Osteoblast (primary cell): ENCODE measurements around the gene ZNF165. TPM values are rescaled to one million over a fixed set of nuclear protein-coding genes. Genes with fewer than 3 reads are reported as not detected.
"Not testable (repeated sequence)": the region's sequence is repeated elsewhere in the genome, so short reads cannot be mapped to it uniquely, and the experiment has no call there.

Source experiments
- DNase-seq: peaks from one replicate; pipeline ENCODE4 v3.0.0; 2011; ENCODE audit warnings: low spot score, mixed read lengths; ENCODE audit not compliant: insufficient read length; ENCODE audit errors: missing footprints
- H2AFZ ChIP-seq: 2 replicates; pipeline ENCODE4 v1.6.0; 2011; ENCODE audit warnings: mild to moderate bottlenecking, low read length
- H3K27ac ChIP-seq: 2 replicates; pipeline ENCODE4 v1.5.1; 2011; ENCODE audit warnings: mild to moderate bottlenecking, low read depth, low read length, moderate library complexity
- H3K27me3 ChIP-seq: 2 replicates; pipeline ENCODE4 v1.6.0; 2012; ENCODE audit warnings: mild to moderate bottlenecking, control low read depth, inconsistent platforms, low read length, moderate library complexity; ENCODE audit not compliant: insufficient read depth
- H3K36me3 ChIP-seq: 2 replicates; pipeline ENCODE4 v1.5.1; 2011; ENCODE audit warnings: mild to moderate bottlenecking, low read length, control low read depth, moderate library complexity; ENCODE audit not compliant: insufficient read depth
- H3K4me1 ChIP-seq: 2 replicates; pipeline ENCODE4 v1.5.1; 2011; ENCODE audit warnings: mild to moderate bottlenecking, low read length, control low read depth, moderate library complexity; ENCODE audit not compliant: insufficient read depth
- H3K4me2 ChIP-seq: 2 replicates; pipeline ENCODE4 v1.6.0; 2011; ENCODE audit warnings: mild to moderate bottlenecking, low read length; ENCODE audit not compliant: insufficient read depth
- H3K4me3 ChIP-seq: fragments of 200-600 bp; sonication (generic); 3 replicates; pipeline ENCODE4 v1.5.1; 2012; ENCODE audit warnings: mild to moderate bottlenecking, low read length, inconsistent platforms; ENCODE audit not compliant: insufficient read depth
- H3K79me2 ChIP-seq: 2 replicates; pipeline ENCODE4 v1.6.0; 2012; ENCODE audit warnings: mild to moderate bottlenecking, low read length, control low read depth, inconsistent platforms; ENCODE audit not compliant: insufficient read depth
- H3K9me3 ChIP-seq: 2 replicates; pipeline ENCODE4 v1.5.1; 2011; ENCODE audit warnings: low read depth, low read length, control low read depth
- H4K20me1 ChIP-seq: 2 replicates; pipeline ENCODE4 v1.6.0; 2012; ENCODE audit warnings: mild to moderate bottlenecking, low read length, control low read depth; ENCODE audit not compliant: insufficient read depth
- total RNA-seq: library from RNA; depleted of rRNA; stranded (reverse); fragments of >200 nt; gene quantifications from 2 replicates; pipeline ENCODE4 v1.2.3, GENCODE V29; 2012
- TF ChIP-seq, protein P1 (sequence below): IDR thresholded peaks from 2 replicates; pipeline ENCODE4 v1.5.1; 2011; ENCODE audit warnings: mild to moderate bottlenecking, low read depth, low read length, moderate library complexity; ENCODE audit errors: extremely low read depth

Gene ZNF165
- total RNA-seq, 1 donor: 0.36 TPM

DNA sequence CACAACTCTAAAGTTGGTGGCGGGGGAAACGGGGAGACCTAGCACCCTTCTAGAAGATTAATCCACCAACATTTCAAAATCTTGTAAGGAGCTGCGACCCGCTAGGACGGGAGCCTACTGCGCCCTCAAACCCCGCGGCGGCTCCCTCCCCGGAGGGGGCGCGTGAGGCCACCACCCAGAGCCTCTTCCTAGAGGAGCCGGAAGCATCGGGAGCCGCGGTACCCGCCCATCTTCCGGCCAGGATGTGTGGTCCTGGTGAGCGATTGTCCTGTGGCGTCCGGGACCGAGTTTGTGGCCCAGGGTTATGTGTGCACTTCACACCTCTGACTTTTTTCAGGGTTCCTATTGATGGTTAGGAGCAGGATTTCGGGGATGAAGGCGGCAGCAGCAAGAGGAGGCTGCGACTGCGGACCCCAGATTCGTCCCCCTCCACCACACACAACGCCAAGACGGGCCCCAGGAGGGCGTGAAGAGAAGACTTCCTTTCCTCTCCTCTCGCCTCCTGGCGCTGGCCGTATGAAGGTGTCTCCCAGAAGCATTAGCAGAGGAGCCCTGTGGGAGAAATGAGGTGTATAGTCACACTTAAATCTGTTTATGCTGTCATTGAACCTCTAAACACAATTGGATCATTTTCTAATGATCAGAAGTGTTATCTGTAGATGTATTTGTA is 10.7 kb downstream of the ZNF165 start:
- H4K20me1 ChIP-seq: no peaks in the 10 kb centered on the region
- DNase-seq: no peak
- peak overlapping the region; percentile 40 for H3K4me3 ChIP-seq
- H3K36me3 ChIP-seq: no peaks in the 10 kb centered on the region
- no peaks in the 10 kb centered on the region for H3K27me3 ChIP-seq
- peak overlapping the region; percentile 37 for H2AFZ ChIP-seq
- H3K4me1 ChIP-seq: no peaks in the 10 kb centered on the region
- no peaks in the 10 kb centered on the region for H3K79me2 ChIP-seq
- H3K9me3 ChIP-seq: peaks cover 15% of the 10 kb centered on the region
- H3K4me2 ChIP-seq: peak overlapping the region; percentile 24
- TF ChIP-seq, protein P1, sequence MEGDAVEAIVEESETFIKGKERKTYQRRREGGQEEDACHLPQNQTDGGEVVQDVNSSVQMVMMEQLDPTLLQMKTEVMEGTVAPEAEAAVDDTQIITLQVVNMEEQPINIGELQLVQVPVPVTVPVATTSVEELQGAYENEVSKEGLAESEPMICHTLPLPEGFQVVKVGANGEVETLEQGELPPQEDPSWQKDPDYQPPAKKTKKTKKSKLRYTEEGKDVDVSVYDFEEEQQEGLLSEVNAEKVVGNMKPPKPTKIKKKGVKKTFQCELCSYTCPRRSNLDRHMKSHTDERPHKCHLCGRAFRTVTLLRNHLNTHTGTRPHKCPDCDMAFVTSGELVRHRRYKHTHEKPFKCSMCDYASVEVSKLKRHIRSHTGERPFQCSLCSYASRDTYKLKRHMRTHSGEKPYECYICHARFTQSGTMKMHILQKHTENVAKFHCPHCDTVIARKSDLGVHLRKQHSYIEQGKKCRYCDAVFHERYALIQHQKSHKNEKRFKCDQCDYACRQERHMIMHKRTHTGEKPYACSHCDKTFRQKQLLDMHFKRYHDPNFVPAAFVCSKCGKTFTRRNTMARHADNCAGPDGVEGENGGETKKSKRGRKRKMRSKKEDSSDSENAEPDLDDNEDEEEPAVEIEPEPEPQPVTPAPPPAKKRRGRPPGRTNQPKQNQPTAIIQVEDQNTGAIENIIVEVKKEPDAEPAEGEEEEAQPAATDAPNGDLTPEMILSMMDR: no peak
- no peak overlapping the region for H3K27ac ChIP-seq

DNA sequence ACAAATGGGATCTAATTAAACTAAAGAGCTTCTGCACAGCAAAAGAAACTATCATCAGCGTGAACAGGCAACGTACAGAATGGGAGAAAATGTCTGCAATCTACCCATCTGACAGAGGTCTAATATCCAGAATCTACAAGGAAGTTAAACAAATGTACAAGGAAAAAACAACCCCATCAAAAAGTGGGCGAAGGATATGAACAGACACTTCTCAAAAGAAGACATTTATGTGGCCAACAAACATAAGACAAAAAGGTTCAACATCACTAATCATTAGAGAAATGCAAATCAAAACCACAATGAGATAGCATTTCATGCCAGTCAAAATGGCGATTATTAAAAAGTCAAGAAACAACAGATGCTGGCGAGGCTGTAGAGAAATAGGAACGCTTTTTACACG is 21.9 kb downstream of the ZNF165 start:
- H3K4me1 ChIP-seq, H3K36me3 ChIP-seq, DNase-seq, H3K9me3 ChIP-seq, H3K79me2 ChIP-seq, H3K4me3 ChIP-seq, H3K4me2 ChIP-seq, H3K27ac ChIP-seq, H3K27me3 ChIP-seq, H4K20me1 ChIP-seq, H2AFZ ChIP-seq: not testable (repeated sequence)

DNA sequence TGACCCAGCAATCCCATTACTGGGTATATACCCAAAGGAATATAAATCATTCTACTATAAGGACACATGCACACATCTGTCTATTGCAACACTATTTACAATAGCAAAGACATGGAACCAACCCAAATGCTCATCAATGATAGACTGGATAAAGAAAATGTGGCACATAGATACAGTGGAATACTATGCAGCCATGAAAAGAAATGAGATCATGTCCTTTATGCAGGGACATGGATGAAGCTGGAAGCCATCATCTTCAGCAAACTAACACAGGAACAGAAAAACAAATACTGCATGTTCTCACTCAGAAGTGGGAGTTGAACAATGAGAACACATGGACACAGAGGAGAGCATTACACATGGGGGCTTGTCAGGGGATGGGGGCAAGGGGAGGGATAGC is 22.3 kb downstream of the ZNF165 start:
- H3K4me2 ChIP-seq, H4K20me1 ChIP-seq, H3K36me3 ChIP-seq, H3K27me3 ChIP-seq, H3K4me3 ChIP-seq, DNase-seq, H3K9me3 ChIP-seq, H2AFZ ChIP-seq, H3K4me1 ChIP-seq, H3K27ac ChIP-seq, H3K79me2 ChIP-seq: not testable (repeated sequence)

DNA sequence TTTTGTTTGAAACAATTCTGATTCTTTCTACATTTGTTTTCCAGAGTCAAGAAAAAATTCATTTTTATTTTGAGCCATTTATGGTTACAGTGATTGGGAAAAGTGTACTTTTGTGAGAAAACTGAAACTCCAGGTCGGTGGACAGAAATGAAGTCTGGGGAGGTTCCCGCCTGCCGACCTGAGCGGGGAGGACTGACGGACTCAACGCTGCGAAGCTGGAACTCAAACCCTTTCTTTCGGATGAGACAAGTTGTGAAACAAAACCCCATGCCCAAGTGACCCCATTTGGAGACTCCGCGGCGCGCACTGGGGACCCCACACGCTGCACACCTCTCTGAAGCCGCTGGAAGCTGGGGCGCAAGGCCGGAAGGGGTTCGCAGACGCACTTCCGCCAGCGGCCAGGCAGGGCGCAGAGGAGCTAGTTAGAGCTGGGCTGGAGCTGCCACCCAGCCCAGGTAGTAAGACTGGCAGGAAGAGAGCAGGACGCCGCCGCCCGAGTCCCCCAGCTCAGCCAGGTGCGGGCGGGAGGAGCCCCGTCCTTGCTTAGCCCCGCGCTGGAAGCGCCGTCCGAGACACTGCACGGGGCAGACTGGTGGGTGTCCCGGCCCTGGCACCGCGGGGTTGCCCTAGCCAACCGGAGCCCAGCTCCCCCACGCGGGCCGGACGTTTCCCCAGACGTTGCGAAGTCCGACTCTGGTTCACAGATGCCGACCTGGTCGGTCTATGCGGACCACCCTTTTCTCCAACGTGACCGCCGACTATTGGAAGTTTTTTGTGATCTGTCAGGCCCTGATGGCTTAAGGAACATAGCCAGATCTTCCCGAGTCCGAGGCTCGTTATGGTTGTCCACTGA is 24.2 kb downstream of the ZNF165 start:
- peak; percentile 93 for DNase-seq
- H3K4me1 ChIP-seq: peaks cover 6% of the 10 kb centered on the region
- H3K27me3 ChIP-seq: no peaks in the 10 kb centered on the region
- peak overlapping the region; percentile 98 for H3K4me2 ChIP-seq
- peak overlapping the region; percentile 28 for H3K27ac ChIP-seq
- H4K20me1 ChIP-seq: no peaks in the 10 kb centered on the region
- no peaks in the 10 kb centered on the region for H3K9me3 ChIP-seq
- TF ChIP-seq, protein P1: peak; percentile 37
- peak overlapping the region; percentile 99 for H2AFZ ChIP-seq
- no peaks in the 10 kb centered on the region for H3K36me3 ChIP-seq
- no peaks in the 10 kb centered on the region for H3K79me2 ChIP-seq
- peak overlapping the region; percentile 88 for H3K4me3 ChIP-seq

DNA sequence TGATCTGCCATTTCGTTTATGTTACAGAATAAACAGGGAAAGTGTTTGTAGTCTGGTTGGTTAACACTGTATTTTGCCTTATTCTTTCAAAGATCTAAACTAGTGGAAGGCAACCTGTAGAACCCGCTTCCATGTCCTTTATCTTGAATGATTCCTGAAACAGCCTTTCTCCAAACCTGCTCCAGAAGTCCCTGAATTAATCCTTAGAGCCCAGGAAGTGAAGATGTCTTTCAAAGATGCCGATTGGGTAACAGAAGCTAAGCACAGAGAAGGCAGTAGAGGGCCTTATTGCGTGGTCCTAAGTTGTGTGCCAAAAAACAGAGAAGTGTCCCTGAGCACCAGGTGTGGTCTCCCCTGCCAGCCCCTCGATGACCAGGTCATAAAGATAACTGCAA is 24.9 kb downstream of the ZNF165 start:
- peaks cover 6% of the 10 kb centered on the region for H3K4me1 ChIP-seq
- H3K4me2 ChIP-seq: peak overlapping the region; percentile 98
- no peaks in the 10 kb centered on the region for H4K20me1 ChIP-seq
- H3K27me3 ChIP-seq: no peaks in the 10 kb centered on the region
- no peaks in the 10 kb centered on the region for H3K79me2 ChIP-seq
- peak overlapping the region; percentile 88 for H3K4me3 ChIP-seq
- no peaks in the 10 kb centered on the region for H3K36me3 ChIP-seq
- DNase-seq: no peak
- TF ChIP-seq, protein P1: no peak
- peak overlapping the region; percentile 28 for H3K27ac ChIP-seq
- H2AFZ ChIP-seq: peak overlapping the region; percentile 99
- H3K9me3 ChIP-seq: no peaks in the 10 kb centered on the region
